ENCODE measurements around the gene CRPPA. TPM values are rescaled to one million over a fixed set of nuclear protein-coding genes. Genes with fewer than 3 reads are reported as not detected.

Gene CRPPA
- total RNA-seq, 1 donor from 2014 or later, result 3.8 TPM

Other genes with a start within 250 kb of the CRPPA start
- gene SOSTDC1, start 44.2 kb upstream of the CRPPA start, total RNA-seq, result 0.41 and 0.73 TPM in 2 replicates
- not detected in 2 replicates for gene LRRC72, start 105.3 kb upstream of the CRPPA start, total RNA-seq
- 26.4 and 26.5 TPM in 2 replicates for gene ANKMY2, start 224.2 kb upstream of the CRPPA start, total RNA-seq
- gene BZW2, start 224.6 kb upstream of the CRPPA start, total RNA-seq, result 72.7 and 75.6 TPM in 2 replicates

Data from progenitor cell of endocrine pancreas (in vitro differentiated cells).